ENCODE measurements around the gene TSHZ2.

Gene TSHZ2

DNA sequence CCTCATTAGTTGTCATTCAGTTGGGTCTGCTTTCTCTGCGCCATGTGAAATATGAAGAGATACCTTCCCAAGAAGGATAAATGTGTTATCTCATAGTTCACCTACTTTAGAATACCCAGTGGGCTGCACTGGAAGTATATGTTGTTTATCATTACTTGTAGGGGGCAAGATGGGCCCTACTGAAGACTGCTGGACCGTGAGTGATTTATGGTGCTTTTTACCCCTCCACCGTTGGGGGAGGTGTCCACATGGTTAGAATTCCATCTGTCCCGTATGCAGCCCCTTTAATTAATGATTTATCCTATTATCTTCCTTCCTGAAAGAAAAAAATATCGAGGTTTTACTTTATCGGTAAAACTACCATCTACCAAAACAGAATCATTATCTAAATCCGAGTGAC lies 97.0 kb downstream of the TSHZ2 start:
- Mint-ChIP-seq H3K9me3 (peaks cover 6% of the 10 kb centered on the region), H3K4me1 (ENCODE audit: low read depth) (peaks cover 21% of the 10 kb centered on the region), H3K4me3 (no peak overlapping the region), H3K27ac (no peak overlapping the region), H3K27me3 (peaks cover 11% of the 10 kb centered on the region), H3K36me3 (ENCODE audit: low read depth) (no peaks in the 10 kb centered on the region)

DNA sequence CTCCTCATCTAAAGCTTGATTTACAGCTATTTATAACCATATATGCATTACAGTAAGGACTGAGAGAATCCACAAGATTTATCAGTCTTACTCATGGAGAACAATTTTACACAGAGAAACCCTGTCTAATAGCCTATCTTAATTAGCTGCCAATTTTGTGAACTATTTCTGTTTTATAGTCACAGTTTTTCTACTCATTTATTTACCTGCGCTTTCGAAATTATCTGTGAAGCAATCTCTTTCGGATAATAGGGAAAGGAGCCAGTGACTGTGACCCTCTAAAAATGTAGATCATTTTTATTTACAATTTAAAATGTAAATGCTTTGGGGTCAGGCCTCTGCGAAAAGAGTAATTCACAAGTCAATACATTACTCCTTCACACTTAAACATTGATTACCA lies 98.1 kb downstream of the TSHZ2 start:
- Mint-ChIP-seq H3K36me3 (ENCODE audit: low read depth) (no peaks in the 10 kb centered on the region), H3K27me3 (peaks cover 14% of the 10 kb centered on the region), H3K4me3 (no peak overlapping the region), H3K4me1 (ENCODE audit: low read depth) (peaks cover 22% of the 10 kb centered on the region), H3K9me3 (peaks cover 6% of the 10 kb centered on the region), H3K27ac (peak overlapping the region; percentile 34)

DNA sequence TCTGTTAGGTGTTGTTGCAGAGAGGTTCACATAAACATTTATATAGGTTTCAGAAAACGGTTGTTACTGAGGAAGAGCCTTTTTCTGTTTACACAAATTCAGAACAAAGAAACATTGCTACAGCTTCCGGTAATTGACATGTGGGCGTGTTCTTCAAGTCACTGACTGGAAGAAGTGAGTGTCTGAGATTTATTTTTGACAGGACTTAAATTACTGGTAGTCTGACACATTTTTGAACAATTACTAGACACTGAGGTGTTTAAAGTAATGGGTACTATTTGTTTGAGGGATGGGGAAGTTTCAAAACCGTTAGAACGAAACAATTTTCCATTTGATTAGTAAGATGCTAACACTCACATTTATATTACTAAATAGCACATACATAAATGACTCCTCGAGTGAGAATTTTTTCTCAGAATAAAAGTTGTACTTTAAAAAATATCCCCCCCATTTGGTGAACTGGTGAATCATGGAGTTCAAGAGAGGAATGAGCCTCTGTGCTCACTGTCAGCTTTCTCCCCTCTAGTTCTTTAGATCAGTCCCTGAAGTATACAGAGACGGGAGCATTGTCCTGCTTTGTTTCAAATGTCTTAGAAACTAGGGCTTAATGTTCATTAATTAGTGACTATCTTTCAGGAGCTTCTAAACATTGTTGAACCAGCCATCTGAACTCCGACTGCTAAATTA lies 98.7 kb downstream of the TSHZ2 start:
- H3K9me3 Mint-ChIP-seq = peaks cover 6% of the 10 kb centered on the region
- H3K4me1 Mint-ChIP-seq (ENCODE audit: low read depth) = peaks cover 22% of the 10 kb centered on the region
- no peaks in the 10 kb centered on the region for H3K36me3 Mint-ChIP-seq (ENCODE audit: low read depth)
- peaks cover 14% of the 10 kb centered on the region for H3K27me3 Mint-ChIP-seq
- H3K4me3 Mint-ChIP-seq = no peak overlapping the region
- peak overlapping the region; percentile 64 for H3K27ac Mint-ChIP-seq

DNA sequence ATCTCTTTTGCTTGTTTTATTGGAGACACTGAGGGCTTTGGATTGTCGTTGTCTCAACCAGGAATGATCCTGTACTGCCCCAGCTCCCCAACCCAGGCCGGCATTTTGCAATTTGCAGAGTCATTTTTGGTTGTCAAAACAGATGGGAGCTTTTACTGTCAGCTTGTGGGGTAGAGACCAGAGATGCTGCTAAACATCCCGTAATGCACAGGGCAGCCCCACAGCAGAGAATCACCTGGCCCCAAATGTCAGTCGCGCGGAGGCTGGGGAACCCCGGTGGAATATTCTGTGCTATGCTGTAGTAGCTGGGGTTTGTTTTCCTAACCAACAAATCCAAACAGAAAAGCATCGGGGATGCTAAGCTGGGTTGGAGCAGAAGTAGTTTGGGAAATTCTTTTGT lies 99.7 kb downstream of the TSHZ2 start:
- Mint-ChIP-seq H3K36me3 (ENCODE audit: low read depth) (no peaks in the 10 kb centered on the region), H3K27me3 (peaks cover 14% of the 10 kb centered on the region), H3K27ac (peak overlapping the region; percentile 64), H3K4me1 (ENCODE audit: low read depth) (peaks cover 22% of the 10 kb centered on the region), H3K9me3 (peaks cover 6% of the 10 kb centered on the region), H3K4me3 (no peak overlapping the region)

DNA sequence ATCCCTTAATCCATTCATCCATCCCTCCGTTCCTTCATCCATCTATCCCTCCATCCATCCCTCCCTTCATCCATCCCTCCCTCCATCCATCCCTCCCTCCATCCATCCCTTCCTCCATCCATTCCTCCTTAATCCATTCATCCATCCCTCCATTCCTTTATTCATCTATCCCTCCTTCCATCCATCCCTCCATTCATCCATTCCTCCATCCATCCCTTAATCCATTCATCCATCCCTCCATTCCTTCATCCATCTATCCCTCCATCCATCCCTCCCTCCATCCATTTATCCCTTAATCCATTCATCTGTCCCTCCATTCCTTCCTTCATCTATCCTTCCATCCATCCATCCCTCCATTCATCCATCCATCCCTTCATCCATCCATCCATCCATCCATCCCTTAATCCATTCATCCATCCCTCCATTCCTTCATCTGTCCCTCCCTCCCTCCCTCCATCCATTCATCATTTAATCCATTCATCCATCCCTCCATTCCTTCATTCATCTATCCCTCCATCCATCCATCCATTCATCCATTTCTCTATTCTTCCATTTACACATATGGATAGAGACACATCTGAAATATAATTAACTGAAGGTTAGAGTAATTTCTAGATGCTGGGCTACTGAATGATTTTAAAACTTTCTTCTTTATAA lies 100.9 kb downstream of the TSHZ2 start:
- H3K4me3 Mint-ChIP-seq = no peak overlapping the region
- H3K36me3 Mint-ChIP-seq (ENCODE audit: low read depth) = no peaks in the 10 kb centered on the region
- peaks cover 22% of the 10 kb centered on the region for H3K4me1 Mint-ChIP-seq (ENCODE audit: low read depth)
- no peak overlapping the region for H3K27ac Mint-ChIP-seq
- peaks cover 14% of the 10 kb centered on the region for H3K27me3 Mint-ChIP-seq
- H3K9me3 Mint-ChIP-seq = no peaks in the 10 kb centered on the region

DNA sequence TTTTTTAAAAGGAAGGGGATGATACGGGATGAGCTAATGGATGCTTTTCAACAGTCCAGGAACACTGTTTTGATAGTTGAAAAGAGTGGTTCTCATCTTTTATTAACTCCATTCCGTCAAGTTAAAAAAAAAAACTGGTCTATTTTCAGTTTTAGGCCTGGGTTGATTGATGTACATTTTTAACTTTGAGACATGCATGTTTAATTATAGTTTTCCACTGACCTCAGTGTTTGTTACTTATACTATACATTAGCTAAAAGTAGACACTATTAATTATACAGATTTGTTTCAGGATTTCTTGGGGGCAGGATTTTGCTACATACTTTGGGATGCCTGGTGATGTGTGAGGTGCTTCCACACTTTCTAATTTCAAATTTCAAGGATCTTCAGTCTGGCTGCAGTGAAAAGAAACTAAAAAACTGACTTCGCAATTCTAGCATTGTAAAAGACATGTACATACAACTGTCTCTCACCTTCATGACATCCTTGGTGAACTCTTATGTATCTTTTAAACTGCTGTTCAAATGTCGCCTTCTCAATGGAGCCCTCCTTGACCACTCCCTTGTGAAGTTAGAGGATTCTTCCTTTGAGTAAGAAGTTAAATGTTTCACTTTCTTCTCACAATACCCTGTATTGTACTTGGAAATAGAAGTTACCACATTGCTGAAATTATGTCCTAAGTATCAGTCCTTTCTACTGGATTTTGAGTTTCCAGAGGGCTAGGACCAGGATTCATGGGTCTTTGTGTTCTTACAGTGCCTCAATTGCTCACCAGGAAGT lies 101.7 kb downstream of the TSHZ2 start:
- Mint-ChIP-seq H3K4me1 (ENCODE audit: low read depth) (peaks cover 22% of the 10 kb centered on the region), H3K27ac (peak overlapping the region; percentile 19), H3K9me3 (no peaks in the 10 kb centered on the region)

DNA sequence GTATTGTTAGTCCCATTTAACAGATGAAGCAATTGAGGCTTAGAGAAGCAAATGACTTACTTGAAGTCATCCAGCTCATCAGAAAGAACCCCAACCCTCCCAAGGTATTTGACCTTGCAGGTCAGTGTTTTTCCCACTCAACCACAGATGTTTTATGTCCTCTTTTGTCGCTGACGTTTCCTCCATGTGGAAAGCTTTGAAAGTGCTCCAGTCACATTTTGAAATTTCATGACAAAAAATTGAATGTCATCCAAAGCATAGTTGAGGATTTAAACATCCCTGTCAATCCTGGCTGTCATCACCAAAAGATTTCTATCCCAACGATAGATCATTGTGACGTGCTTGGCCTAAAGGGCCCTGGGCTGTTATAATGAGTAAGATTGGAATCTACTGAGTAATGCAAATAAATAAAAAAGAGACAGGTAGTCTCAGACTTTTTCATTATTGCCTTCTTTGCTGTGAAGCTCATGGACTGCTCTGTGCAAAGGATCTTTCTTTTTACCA lies 102.7 kb downstream of the TSHZ2 start:
- Mint-ChIP-seq H3K4me1 (ENCODE audit: low read depth) (peaks cover 24% of the 10 kb centered on the region), H3K27me3 (peaks cover 14% of the 10 kb centered on the region), H3K36me3 (ENCODE audit: low read depth) (no peaks in the 10 kb centered on the region), H3K27ac (no peak overlapping the region), H3K9me3 (no peaks in the 10 kb centered on the region), H3K4me3 (no peak overlapping the region)

More for the DNA sequence above, 101.7 kb downstream of the TSHZ2 start:
- Mint-ChIP-seq H3K27me3 (peaks cover 14% of the 10 kb centered on the region), H3K36me3 (ENCODE audit: low read depth) (no peaks in the 10 kb centered on the region), H3K4me3 (no peak overlapping the region)

DNA sequence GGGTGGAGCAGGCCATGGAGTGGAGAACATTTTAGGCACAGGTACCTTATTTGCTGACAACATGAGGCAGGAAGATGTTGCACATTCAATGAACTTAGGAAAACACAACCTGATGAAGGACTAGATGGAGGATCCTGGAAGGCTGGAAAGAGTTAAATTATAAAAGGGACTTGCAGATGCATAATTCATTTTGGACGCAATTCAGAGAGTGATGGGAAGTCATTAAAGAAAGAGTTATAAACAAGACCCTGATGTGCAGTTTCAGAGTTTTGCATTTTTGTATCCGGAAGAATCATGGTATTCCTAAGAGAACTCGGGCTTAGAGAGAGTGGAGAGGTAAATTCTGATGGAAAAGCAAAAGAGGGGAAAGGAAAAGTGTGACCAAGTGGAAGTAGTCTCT lies 104.5 kb downstream of the TSHZ2 start:
- Mint-ChIP-seq H3K4me1 (ENCODE audit: low read depth) (peaks cover 26% of the 10 kb centered on the region), H3K4me3 (no peak overlapping the region), H3K27me3 (peaks cover 8% of the 10 kb centered on the region), H3K9me3 (no peaks in the 10 kb centered on the region), H3K27ac (no peak overlapping the region), H3K36me3 (ENCODE audit: low read depth) (no peaks in the 10 kb centered on the region)

DNA sequence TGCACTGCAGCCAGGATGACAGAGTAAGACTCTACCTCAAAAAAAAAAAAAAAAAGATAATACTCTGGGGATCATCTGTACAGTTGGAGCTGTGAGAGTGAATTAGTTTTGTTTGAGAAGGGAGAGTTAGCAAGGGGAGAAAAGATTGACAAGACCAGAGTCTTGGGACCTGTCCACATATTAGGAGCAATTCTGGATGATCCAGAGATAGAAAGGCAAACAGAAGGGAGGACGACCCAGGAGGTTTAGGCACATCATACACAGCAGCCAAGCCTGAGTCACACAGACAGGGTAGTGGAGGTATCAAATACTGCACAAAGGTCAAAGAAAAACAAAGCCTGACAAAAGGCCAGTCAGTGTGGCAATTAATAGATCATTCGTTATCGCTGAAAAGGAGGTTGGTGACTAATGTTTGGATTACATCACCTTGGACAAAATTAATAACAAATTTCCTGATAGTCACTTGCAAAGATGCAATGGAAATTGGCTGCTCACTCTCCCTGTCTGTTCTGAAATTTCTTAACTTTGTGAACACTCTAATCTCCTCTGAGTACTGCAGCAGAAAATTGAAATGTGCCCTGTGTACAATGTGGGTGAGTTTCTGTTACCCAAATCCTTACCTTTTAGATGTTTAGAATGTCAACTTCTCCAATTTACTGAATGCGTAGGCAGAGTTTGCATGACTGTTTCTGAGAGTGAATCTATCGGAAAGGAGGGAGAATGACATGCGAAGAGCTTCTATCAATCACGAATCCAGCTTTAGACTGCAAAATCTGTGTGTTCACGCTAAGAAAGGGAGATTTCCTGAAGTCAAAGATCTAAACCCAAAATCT lies 105.4 kb downstream of the TSHZ2 start:
- no peaks in the 10 kb centered on the region for H3K9me3 Mint-ChIP-seq

DNA sequence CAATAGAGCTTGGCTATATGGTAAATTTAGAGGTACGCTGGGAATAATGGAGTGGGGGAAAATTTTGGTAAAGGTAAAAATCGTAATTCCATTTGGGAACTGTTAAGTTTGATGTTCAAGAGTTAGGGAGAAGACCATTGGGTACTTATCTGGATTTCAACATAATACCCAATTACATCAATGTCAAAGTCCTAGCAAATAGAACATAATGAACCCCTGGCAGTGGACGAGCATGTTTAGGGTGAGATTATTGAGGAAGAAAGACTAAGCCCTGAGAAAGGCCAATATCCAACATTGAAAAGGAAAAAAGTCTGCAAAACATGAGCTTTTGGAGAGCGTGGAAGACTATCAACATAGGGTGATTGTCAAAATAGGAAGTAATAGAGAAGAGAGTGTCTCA lies 106.6 kb downstream of the TSHZ2 start:
- peaks cover 23% of the 10 kb centered on the region for H3K4me1 Mint-ChIP-seq (ENCODE audit: low read depth)
- H3K27ac Mint-ChIP-seq = no peak overlapping the region
- peaks cover 3% of the 10 kb centered on the region for H3K27me3 Mint-ChIP-seq
- H3K9me3 Mint-ChIP-seq = no peaks in the 10 kb centered on the region
- no peak overlapping the region for H3K4me3 Mint-ChIP-seq
- H3K36me3 Mint-ChIP-seq (ENCODE audit: low read depth) = no peaks in the 10 kb centered on the region

More for the DNA sequence above, 105.4 kb downstream of the TSHZ2 start:
- Mint-ChIP-seq H3K4me3 (no peak overlapping the region), H3K27me3 (peaks cover 8% of the 10 kb centered on the region), H3K4me1 (ENCODE audit: low read depth) (peaks cover 25% of the 10 kb centered on the region), H3K36me3 (ENCODE audit: low read depth) (no peaks in the 10 kb centered on the region), H3K27ac (no peak overlapping the region)

DNA sequence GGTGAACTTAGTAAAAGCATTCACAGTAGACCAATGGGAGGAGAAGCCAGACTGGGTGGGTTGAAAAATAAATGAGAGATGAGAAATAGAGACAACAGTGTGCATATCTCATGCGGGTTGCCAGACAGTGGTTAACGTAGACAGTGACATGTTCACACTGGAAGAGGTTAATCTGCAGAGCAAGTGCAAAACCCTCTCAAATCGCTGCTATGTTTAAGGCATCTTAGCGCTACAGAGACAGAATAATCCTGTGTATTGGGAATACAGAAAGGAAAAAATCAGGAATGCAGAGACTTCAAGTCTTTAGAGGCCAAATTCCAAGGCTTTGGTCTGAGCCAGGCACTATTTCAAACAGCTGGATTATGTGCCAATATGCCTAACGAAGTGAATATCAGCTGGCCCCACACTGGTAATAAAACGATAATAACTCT lies 107.1 kb downstream of the TSHZ2 start:
- Mint-ChIP-seq H3K9me3 (no peaks in the 10 kb centered on the region), H3K36me3 (ENCODE audit: low read depth) (no peaks in the 10 kb centered on the region), H3K27ac (no peak overlapping the region), H3K27me3 (peaks cover 1% of the 10 kb centered on the region), H3K4me3 (no peak overlapping the region), H3K4me1 (ENCODE audit: low read depth) (peaks cover 18% of the 10 kb centered on the region)

DNA sequence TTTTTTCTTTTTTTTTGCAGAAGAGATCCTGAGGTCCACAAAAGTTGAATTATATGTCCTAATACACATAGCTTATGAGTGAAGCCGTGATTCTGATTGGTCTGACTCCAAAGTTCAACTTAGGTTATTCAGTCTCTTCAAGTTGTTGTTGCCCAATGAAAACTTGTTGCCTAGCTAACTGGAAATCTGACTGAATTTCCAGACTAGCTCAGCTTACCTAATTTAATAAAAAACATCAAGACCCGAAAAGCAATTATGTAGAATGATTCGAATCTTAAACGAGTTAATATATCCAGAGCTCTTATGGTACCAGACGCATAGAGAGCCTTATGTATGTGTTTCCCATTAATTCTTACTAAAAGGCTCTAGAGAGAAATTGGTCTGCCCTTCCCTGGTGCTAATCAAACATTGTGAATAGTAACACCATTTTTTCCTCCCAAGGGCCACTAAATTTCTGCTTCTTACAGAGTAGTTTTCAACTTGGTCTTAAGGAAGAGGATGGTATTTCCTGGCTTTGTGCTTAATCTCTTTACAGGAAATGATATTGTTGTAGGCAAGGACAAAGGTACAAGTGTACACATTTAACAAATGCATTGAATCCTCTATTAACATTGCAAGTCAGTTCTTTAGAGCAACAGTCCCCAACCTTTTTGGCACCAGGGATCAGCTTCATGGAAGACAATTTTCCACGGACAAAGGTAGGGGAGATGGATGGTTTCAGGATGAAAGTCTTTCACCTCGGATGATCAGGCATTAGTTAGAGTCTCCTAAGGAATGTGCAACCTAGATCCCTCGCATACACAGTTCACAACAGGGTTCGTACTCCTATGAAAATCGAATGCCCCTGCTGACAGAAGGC lies 107.9 kb downstream of the TSHZ2 start:
- H3K4me3 Mint-ChIP-seq = no peak overlapping the region
- no peaks in the 10 kb centered on the region for H3K36me3 Mint-ChIP-seq (ENCODE audit: low read depth)
- H3K4me1 Mint-ChIP-seq (ENCODE audit: low read depth) = peaks cover 18% of the 10 kb centered on the region
- H3K27me3 Mint-ChIP-seq = no peaks in the 10 kb centered on the region
- no peak overlapping the region for H3K27ac Mint-ChIP-seq
- no peaks in the 10 kb centered on the region for H3K9me3 Mint-ChIP-seq

DNA sequence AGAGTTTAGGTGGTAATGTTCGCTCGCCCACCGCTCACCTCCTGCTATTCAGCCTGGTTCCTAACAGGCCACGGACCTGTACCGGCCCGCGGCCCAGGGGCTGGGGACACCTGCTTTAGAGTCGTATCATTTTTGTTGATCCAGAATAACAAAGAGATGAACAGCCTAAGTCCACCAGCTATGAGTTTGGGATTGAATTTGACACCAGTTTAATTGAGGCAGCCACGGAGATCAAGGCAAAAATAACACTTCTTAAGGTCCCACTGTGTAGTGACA lies 108.5 kb downstream of the TSHZ2 start:
- no peaks in the 10 kb centered on the region for H3K36me3 Mint-ChIP-seq (ENCODE audit: low read depth)
- no peak overlapping the region for H3K4me3 Mint-ChIP-seq
- H3K9me3 Mint-ChIP-seq = no peaks in the 10 kb centered on the region
- no peak overlapping the region for H3K27ac Mint-ChIP-seq
- H3K4me1 Mint-ChIP-seq (ENCODE audit: low read depth) = peaks cover 18% of the 10 kb centered on the region
- no peaks in the 10 kb centered on the region for H3K27me3 Mint-ChIP-seq
